ENCODE measurements around the gene QSOX1. TPM values are rescaled to one million over a fixed set of nuclear protein-coding genes. Genes with fewer than 3 reads are reported as not detected.

QSOX1 gene
- total RNA-seq, 1 experiment from 2014 or later: 69.0 TPM

DNA sequence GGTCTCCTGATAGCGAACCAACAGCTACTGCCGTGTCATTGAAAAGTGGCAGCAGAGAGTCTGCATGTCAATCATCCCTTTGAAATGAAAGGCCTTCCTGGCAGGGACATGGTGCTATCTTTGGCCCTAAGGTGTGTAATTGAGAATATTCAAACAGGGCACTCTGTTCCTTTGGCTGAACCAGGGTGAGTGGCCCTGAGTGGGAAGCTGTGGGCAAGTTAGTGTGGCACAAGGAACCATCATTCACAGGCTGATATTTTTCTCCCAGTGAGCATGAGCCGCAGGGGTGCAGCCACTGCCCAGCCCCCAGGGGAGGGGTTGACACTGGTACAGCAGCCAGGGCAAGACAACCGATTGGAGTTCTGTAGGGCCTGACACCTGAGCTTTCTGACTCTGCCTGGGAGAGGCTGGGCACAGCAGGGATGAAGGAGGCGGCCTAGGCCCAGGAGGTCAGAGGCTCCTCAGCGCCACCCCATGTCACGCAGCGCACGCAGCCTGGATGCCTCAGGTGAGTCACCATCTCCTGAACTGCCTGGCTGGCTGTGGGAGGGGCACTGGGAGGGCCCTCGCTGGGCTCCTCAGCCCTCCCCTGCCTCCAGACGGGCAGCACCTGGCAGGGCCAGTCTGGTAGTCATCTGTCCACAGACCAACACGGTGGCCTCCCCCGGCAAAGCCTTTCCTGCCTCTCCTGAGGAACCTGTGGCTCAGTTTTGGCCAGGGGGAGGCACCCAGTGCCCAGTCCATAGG lies 13.2 kb downstream of the QSOX1 start:
- BruUV-seq (replicated peaks): no TSS peak
- intact Hi-C loops (cut with micrococcal nuclease; ENCODE audit: unreplicated experiment): loop anchor here (10.0 kb wide), 1 partner anchor 213 kb away; the partner anchor contains the start of gene CEP350
- Histone ChIP-seq H3K4me1 (ENCODE audit: insufficient read depth, low read length, poor library complexity, severe bottlenecking) (peaks cover 30% of the 10 kb centered on the region), H3K27me3 (replicated peaks; ENCODE audit: insufficient read depth, low read depth, low read length, poor library complexity) (no peaks in the 10 kb centered on the region), H3K27ac (ENCODE audit: low read depth, low read length, poor library complexity, severe bottlenecking) (no peak overlapping the region), H3K4me3 (ENCODE audit: low read depth, low read length, poor library complexity, severe bottlenecking) (no peak overlapping the region), H3K36me3 (ENCODE audit: insufficient read depth, low read length, poor library complexity, severe bottlenecking) (no peaks in the 10 kb centered on the region), H3K9me3 (ENCODE audit: low read depth, low read length, poor library complexity, severe bottlenecking) (no peaks in the 10 kb centered on the region)
- DNase-seq (ENCODE audit: low spot score): no peak
- ChIA-PET CTCF (interaction anchor here (0.6 to 2.0 kb wide), 4 partner anchors 14 to 462 kb away, joined by 3 to 11 read pairs (median 6); no protein-coding TSS in a partner anchor), POLR2A (ENCODE audit: low non-redundant PET) (no interaction called here)
- TF ChIP-seq, protein P1, sequence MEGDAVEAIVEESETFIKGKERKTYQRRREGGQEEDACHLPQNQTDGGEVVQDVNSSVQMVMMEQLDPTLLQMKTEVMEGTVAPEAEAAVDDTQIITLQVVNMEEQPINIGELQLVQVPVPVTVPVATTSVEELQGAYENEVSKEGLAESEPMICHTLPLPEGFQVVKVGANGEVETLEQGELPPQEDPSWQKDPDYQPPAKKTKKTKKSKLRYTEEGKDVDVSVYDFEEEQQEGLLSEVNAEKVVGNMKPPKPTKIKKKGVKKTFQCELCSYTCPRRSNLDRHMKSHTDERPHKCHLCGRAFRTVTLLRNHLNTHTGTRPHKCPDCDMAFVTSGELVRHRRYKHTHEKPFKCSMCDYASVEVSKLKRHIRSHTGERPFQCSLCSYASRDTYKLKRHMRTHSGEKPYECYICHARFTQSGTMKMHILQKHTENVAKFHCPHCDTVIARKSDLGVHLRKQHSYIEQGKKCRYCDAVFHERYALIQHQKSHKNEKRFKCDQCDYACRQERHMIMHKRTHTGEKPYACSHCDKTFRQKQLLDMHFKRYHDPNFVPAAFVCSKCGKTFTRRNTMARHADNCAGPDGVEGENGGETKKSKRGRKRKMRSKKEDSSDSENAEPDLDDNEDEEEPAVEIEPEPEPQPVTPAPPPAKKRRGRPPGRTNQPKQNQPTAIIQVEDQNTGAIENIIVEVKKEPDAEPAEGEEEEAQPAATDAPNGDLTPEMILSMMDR (conservative IDR thresholded peaks at IDR 0.05; ENCODE audit: low read depth, low read length): no peak
- no peak for TF ChIP-seq EZH2 (IDR thresholded peaks at IDR 0.05; ENCODE audit: borderline replicate concordance, low read depth, low read length, poor library complexity, severe bottlenecking)

DNA sequence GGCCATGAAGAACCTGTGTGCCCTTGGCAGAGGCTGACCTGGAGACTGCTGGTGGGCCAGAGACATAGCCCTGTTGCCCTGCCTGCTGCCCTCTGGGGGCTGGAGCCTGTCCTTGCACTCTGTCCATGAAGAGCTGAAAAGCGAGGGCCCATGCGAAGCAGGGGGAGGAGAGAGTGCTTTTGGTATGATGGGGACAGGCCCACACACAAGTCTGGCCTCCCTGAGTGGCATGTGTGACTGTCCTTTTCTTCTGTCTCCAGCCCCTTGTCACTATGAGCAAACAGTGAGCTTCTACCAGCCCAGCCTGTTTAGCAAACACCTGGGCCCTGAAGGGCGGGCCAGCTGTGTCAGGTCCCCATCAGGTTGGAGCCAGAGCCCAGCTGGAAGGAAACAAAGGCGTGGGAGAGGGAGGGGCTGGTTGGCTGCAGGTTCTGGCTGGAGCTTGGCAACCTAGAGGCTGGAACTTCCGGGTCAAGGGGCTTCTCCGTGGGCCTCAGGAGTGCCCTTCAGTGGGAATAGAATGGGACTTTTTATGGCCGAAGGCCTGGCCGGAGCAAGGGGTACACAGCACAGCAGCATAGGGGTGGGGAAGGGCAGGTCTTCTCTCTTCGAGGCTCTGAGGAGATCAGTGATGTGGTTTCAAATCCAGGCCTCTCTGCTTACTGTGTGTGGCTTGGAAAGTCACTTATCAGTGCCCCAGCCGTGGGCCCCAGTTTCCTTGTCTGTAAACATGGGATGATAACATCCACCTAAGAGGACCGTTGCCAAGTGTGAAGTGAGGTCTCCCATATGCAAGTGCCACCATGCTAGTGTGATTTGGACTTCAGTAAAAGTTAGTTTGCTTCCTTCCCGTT lies 14.3 kb downstream of the QSOX1 start:
- intact Hi-C loops (cut with micrococcal nuclease; ENCODE audit: unreplicated experiment): loop anchor here (10.0 kb wide), 1 partner anchor 214 kb away; the partner anchor contains the start of gene CEP350
- BruUV-seq (replicated peaks): no TSS peak
- ChIA-PET CTCF (interaction anchor here (0.7 to 2.0 kb wide), 3 partner anchors 301 to 463 kb away, joined by 4 to 11 read pairs (median 9); no protein-coding TSS in a partner anchor), POLR2A (ENCODE audit: low non-redundant PET) (no interaction called here)
- Histone ChIP-seq H3K4me3 (ENCODE audit: low read depth, low read length, poor library complexity, severe bottlenecking) (no peak overlapping the region), H3K9me3 (ENCODE audit: low read depth, low read length, poor library complexity, severe bottlenecking) (no peaks in the 10 kb centered on the region), H3K27ac (ENCODE audit: low read depth, low read length, poor library complexity, severe bottlenecking) (no peak overlapping the region), H3K27me3 (replicated peaks; ENCODE audit: insufficient read depth, low read depth, low read length, poor library complexity) (no peaks in the 10 kb centered on the region), H3K4me1 (ENCODE audit: insufficient read depth, low read length, poor library complexity, severe bottlenecking) (peaks cover 21% of the 10 kb centered on the region), H3K36me3 (ENCODE audit: insufficient read depth, low read length, poor library complexity, severe bottlenecking) (no peaks in the 10 kb centered on the region)
- DNase-seq (ENCODE audit: low spot score): peak; percentile 51
- TF ChIP-seq, protein P1 (conservative IDR thresholded peaks at IDR 0.05; ENCODE audit: low read depth, low read length): peak; percentile 59
- TF ChIP-seq EZH2 (IDR thresholded peaks at IDR 0.05; ENCODE audit: borderline replicate concordance, low read depth, low read length, poor library complexity, severe bottlenecking): no peak

DNA sequence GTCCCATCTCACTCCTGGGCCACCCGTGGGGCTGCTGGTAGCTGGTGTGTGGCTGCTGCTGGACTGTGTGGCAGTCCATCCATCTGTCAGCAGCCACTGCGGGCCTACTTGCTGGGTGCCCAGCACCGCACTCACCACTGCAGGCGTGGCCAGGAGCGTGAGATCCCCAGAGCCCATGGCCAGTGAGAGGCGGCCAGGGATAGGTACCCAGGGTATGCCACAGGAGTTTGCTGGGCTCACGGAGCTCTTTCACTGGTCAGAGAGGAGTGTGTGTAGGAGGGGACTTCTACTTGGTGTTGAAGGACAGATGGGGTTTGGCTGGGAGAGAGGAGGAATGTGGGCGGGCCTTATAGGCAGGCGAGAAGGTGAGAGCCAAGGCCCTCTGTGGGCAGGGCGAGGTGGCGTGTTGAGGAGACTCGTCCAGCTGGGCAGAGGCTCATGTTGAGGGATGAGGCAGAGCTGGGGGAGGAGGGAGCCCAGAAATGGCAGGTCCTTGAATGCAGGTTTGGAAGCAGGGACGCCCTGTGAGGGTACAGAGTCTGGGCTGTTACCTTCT lies 15.0 kb downstream of the QSOX1 start:
- no peak overlapping the region for H3K27ac ChIP-seq (ENCODE audit: low read depth, low read length, poor library complexity, severe bottlenecking)

More for the DNA sequence above, 15.0 kb downstream of the QSOX1 start:
- no TSS peak for BruUV-seq (replicated peaks)
- Histone ChIP-seq H3K9me3 (ENCODE audit: low read depth, low read length, poor library complexity, severe bottlenecking) (no peaks in the 10 kb centered on the region), H3K4me1 (ENCODE audit: insufficient read depth, low read length, poor library complexity, severe bottlenecking) (peaks cover 21% of the 10 kb centered on the region), H3K36me3 (ENCODE audit: insufficient read depth, low read length, poor library complexity, severe bottlenecking) (no peaks in the 10 kb centered on the region), H3K4me3 (ENCODE audit: low read depth, low read length, poor library complexity, severe bottlenecking) (no peak overlapping the region), H3K27me3 (replicated peaks; ENCODE audit: insufficient read depth, low read depth, low read length, poor library complexity) (no peaks in the 10 kb centered on the region)
- TF ChIP-seq, protein P1 (conservative IDR thresholded peaks at IDR 0.05; ENCODE audit: low read depth, low read length): no peak
- TF ChIP-seq EZH2 (IDR thresholded peaks at IDR 0.05; ENCODE audit: borderline replicate concordance, low read depth, low read length, poor library complexity, severe bottlenecking): no peak
- DNase-seq (ENCODE audit: low spot score): no peak
- POLR2A ChIA-PET (ENCODE audit: low non-redundant PET): no interaction called here
- intact Hi-C loops (cut with micrococcal nuclease; ENCODE audit: unreplicated experiment): loop anchor here (10.0 kb wide), 1 partner anchor 215 kb away; the partner anchor contains the start of gene CEP350
- CTCF ChIA-PET: interaction anchor here (2.0 kb wide), 1 partner anchor 463 kb away, joined by 11 read pairs; no protein-coding TSS in a partner anchor
